GM19397 (cell line): ENCODE data around the gene TMEM259.

Experiments
- ATAC-seq: cut with Tn5 transposase; IDR thresholded peaks from one replicate; pipeline ENCODE4 v1.9.1; 2021; ENCODE audit warnings: mild to moderate bottlenecking, moderate library complexity; ENCODE audit not compliant: unreplicated experiment

Gene TMEM259

DNA sequence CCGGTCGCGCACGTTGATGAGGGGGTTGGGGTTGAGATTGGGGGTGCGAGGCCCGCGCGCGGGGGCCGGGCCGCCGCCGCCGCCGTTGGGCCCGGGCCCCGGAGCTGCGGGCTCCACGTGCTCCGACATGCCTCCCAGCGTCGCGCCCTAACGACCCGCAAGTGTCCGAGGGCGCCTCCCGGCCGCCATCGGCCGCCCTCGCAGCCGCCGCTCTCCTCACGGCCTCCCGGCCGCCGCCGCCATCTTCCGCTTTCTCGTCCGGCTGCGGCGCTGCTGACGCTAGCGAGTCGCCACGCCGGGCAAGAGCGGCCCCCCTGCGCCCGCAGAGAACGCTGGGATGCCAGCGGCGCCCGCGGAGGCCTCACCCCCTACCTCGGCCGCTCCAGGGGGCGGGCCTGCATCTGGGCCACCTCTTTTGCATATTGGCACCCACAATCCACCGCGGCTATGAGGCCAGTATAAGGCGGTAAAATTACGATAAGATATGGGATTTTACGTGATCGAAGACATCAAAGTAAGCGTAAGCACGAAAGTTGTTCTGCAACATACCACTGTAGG is at the start of gene TMEM259:
TMEM259 (minus strand) TSS at position 256 of the 558 bp plus-strand sequence; CDS start at position 129, 127 bp downstream.
- ATAC-seq: peak; percentile 92

DNA sequence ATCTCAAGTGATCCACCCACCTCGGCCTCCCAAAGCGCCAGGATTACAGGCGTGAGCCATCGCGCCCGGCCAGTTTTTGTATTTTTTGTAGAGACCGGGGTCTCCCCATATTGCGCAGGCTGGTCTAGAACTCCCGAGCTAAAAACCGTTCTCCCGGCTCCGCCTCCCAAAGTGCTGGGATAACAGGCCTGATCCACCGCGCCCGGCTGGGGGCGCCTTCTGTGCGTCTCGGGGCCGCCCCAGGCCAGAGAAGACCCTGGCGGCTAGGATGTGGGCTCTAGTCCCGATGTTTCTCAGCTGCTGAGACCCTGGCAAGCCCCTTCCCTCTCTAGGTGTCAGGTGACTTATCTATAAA is 49.6 kb upstream of the TMEM259 start:
- no peak for ATAC-seq

GRCh38 chr19:1069009-1069779 is 48.3 kb upstream of the TMEM259 start:
- no peak for ATAC-seq

DNA sequence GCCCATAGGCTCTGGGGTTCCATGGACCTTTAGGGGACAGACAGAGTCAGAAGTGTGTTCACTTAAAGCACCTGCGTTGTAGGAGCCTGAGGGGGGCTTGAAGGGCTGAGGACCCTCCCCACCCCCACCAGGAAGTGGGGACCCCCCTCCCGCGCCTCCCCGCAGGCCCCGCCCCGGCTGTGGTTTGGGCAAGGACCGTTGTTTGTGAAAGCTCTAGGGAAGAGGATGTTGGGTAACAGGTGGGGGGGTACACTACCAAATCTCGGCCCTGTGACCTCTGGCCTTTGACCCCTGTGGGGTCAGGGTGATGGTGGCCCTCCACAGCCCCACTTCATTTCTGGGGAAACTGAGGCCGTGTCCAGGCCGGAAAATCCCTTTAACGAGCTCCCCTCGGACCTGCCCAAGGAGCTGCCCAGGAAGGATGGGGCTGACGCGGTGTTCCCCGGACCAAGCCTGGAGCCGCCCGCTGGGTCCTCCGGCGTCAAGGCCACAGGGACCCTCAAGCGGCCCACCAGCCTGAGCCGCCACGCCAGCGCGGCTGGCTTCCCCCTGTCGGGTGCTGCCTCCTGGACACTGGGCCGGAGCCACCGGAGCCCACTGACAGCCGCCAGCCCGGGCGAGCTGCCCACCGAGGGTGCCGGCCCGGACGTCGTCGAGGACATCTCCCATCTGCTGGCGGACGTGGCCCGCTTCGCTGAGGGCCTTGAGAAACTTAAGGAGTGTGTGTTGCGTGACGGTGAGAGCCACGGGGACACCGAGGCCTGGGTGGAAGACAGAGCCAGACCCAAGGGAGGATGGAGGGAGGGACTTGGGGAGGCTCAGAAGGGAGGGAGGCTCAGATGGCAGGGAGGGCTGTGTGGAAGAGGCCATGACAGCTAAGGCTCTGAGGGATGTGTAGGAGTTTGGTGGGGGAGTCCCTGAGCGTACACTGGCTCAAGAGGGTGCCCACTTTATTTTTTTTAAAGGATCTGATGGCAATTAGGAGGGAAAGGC is 47.4 kb upstream of the TMEM259 start:
- ATAC-seq: no peak

DNA sequence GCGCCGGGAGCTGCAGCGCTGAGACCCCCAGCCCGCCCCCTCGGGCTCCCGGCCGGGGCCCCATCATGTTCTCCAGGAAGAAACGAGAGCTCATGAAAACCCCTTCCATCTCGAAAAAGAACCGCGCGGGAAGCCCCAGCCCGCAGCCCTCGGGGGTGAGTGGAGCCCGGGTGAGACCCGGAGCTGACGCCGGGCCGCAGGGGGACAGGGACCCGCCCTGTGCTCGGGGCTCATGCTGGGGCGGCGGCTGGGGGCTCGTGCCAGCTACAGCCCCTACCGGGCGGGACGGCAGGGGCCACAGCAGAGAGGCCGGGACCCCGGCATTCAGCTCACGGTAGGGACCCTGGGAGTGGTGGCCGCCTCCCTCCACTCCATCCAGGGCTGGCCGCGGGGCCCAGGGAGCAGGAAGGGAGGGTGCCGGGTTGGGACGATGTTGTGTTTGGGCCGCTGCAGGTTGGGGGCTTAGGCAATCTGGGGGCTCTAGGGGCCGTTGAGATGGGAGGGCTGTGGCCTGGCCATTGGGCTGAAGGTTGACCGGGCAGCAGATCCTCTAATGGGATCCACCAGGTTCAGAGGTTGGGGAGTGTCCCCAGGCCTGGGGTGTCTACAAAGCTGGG is 46.5 kb upstream of the TMEM259 start:
- no peak for ATAC-seq

DNA sequence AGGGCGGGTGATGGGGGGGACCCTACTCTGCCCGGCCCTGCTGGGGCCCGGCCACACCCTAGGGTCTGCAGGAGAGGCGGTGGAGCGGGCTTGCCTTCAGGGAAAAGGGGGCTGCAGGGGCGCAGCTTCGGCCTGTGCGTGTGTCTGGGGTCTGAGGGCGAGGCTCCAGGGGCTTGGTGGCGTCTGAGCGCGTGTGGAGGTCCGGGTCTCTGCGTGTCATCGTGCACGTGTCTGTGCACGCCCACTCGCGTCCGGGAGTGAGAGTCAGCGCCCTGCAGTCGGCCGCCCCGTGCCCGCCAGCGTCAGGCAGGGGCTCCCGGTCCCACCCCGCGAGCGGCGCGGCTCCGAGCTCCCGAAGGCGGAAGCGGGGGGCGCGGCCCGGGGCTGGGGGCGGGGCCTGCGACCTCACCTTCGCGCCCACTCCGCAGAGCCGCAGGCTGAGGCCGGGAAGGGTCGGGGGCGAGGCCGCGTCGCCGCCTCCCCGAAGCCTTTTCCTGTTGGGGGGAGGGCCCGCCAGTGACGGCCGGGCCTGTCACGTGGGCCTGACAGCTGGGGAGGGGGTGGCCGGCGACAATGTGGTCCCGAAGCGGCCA is 45.9 kb upstream of the TMEM259 start, which contains the start of gene ARHGAP45:
ARHGAP45 (plus strand) TSS at position 420 of the 593 bp plus-strand sequence. CDS start 239 bp downstream, outside the sequence.
- ATAC-seq: no peak

- no peak for ATAC-seq
These were observed 45.4 kb upstream of the TMEM259 start for GRCh38 chr19:1066251-1066747.

GRCh38 chr19:1065606-1066109 is 44.7 kb upstream of the TMEM259 start:
- ATAC-seq: no peak

DNA sequence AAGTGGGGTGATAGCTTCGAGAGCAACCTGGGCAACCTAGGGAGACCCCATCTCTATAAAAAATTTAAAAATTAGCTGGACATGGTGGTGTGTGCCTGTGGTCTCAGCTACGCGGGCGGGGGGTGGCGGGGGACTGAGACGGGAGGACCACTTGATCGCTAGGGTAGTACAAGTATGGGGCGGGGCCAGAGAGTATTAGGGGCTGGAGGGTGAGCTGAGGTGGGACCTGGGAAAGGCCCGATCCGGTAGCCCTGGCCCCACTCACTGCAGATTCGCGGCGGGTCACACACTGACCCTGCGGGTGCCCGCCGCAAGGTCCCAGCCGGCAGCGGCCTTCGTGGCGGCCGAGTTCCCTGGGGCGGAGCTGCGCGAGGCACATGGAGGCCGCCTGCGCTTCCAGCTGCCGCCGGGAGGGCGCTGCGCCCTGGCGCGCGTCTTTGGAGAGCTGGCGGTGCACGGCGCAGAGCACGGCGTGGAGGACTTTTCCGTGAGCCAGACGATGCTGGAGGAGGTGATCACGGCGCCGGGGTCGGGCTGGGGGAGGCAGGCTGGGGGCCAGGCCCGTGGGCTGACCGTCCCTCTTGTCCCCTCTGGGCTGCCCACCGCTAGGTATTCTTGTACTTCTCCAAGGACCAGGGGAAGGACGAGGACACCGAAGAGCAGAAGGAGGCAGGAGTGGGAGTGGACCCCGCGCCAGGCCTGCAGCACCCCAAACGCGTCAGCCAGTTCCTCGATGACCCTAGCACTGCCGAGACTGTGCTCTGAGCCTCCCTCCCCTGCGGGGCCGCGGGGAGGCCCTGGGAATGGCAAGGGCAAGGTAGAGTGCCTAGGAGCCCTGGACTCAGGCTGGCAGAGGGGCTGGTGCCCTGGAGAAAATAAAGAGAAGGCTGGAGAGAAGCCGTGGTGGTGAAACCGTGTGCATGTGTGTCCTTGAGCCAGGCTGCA is 44.0 kb upstream of the TMEM259 start:
- ATAC-seq: no peak

GRCh38 chr19:1063909-1064660 is 43.2 kb upstream of the TMEM259 start:
- no peak for ATAC-seq

- ATAC-seq: no peak
These were observed 42.3 kb upstream of the TMEM259 start for GRCh38 chr19:1063030-1063908.

GRCh38 chr19:1062387-1063029 is 41.6 kb upstream of the TMEM259 start:
- ATAC-seq: no peak

DNA sequence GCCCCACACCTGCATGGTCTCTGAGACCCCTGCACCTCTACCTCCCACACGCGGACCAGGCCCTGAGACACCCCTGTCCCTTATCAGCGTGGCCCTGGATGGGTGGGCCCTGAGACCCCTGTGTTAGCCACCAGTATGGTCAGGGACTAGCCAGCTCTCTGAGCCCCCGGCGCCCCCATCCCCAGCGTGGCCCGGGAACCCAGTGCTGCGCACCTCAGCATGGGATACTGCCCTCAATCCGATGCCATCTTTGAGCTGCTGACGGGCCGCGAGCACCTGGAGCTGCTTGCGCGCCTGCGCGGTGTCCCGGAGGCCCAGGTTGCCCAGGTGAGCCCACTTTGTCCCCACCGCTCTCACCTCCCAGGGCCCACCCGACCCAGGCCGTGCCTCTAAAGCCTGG is 41.1 kb upstream of the TMEM259 start:
- ATAC-seq: no peak

- ATAC-seq: no peak
These were observed 39.8 kb upstream of the TMEM259 start for GRCh38 chr19:1060689-1061088.

- ATAC-seq: no peak
These were observed 37.2 kb upstream of the TMEM259 start for GRCh38 chr19:1058112-1058511.

GRCh38 chr19:1057176-1057855 is 36.4 kb upstream of the TMEM259 start:
- ATAC-seq: no peak
